Smooth muscle cell (in vitro differentiated cells): Measurements from ENCODE around the gene ZNF384. TPM values are rescaled to one million over a fixed set of nuclear protein-coding genes. Genes with fewer than 3 reads are reported as not detected.

Experiments used
- DNase-seq: peaks from one replicate; lab custom pipeline; 2025; ENCODE audit not compliant: unreplicated experiment; lab: John Stamatoyannopoulos, UW
- H2AFZ ChIP-seq: fragments of 200-600 bp; sonication (generic); 2 replicates; pipeline ENCODE4 v1.6.0; 2016; ENCODE audit warnings: antibody characterized with exemption, low read depth, mild to moderate bottlenecking
- H3F3A ChIP-seq: fragments of 200-600 bp; sonication (generic); 2 replicates; pipeline ENCODE4 v1.6.0; 2017; ENCODE audit warnings: antibody characterized with exemption, low read depth
- H3K27ac ChIP-seq: fragments of 200-600 bp; sonication (generic); 2 replicates; pipeline ENCODE4 v1.5.1; 2016; ENCODE audit warnings: low read depth, mild to moderate bottlenecking
- H3K27me3 ChIP-seq: fragments of 200-600 bp; sonication (generic); 2 replicates; pipeline ENCODE4 v1.6.1; 2016; ENCODE audit warnings: low read depth, mild to moderate bottlenecking
- H3K36me3 ChIP-seq: fragments of 200-600 bp; sonication (generic); 2 replicates; pipeline ENCODE4 v1.5.1; 2016; ENCODE audit warnings: low read depth
- H3K4me1 ChIP-seq: fragments of 200-600 bp; sonication (generic); 2 replicates; pipeline ENCODE4 v1.5.1; 2016; ENCODE audit warnings: low read depth
- H3K4me2 ChIP-seq: fragments of 200-600 bp; sonication (generic); 2 replicates; pipeline ENCODE4 v1.6.0; 2016; ENCODE audit warnings: mild to moderate bottlenecking
- H3K4me3 ChIP-seq: fragments of 200-600 bp; sonication (generic); 2 replicates; pipeline ENCODE4 v1.5.1; 2016; ENCODE audit warnings: mild to moderate bottlenecking
- H3K79me2 ChIP-seq: fragments of 200-600 bp; sonication (generic); 2 replicates; pipeline ENCODE4 v1.6.0; 2016; ENCODE audit warnings: low read depth, mild to moderate bottlenecking
- H3K9ac ChIP-seq: fragments of 200-600 bp; sonication (generic); 2 replicates; pipeline ENCODE4 v1.6.0; 2016; ENCODE audit warnings: low read depth
- H3K9me3 ChIP-seq: fragments of 200-600 bp; sonication (generic); replicated peaks from 2 replicates; pipeline ENCODE4 v1.5.1; 2016; ENCODE audit warnings: low read depth
- H4K20me1 ChIP-seq: fragments of 200-600 bp; sonication (generic); 2 replicates; pipeline ENCODE4 v1.6.0; 2016; ENCODE audit warnings: low read depth
- WGBS: methylation state at CpG from one replicate; pipeline ENCODE4 v1.1.7; 2016; ENCODE audit warnings: low lambda C conversion rate; 5-methylcytosine and 5-hydroxymethylcytosine counted together
- polyA plus RNA-seq: library from polyadenylated mRNA; unstranded; fragments of >200 nt; fragmentation: Nextera tagmentation; extraction: Ambion mirVana; gene quantifications from 2 replicates; pipeline ENCODE4 v1.2.1, GENCODE V29; 2016
- total RNA-seq: library from RNA; depleted of rRNA; stranded (reverse); fragments of >200 nt; gene quantifications from 2 replicates; pipeline ENCODE4 v1.2.3, GENCODE V29; 2014
- TF ChIP-seq, protein P1 (sequence below): fragments of 200-600 bp; sonication (generic); IDR thresholded peaks from 2 replicates; pipeline ENCODE4 v1.5.1; 2017; ENCODE audit warnings: borderline replicate concordance, mild to moderate bottlenecking, antibody characterized with exemption; ENCODE audit not compliant: insufficient read depth, poor library complexity, severe bottlenecking

Gene ZNF384
- total and polyA plus RNA-seq, 2 experiments from 2014 or later: 31.0 to 36.1 TPM

DNA sequence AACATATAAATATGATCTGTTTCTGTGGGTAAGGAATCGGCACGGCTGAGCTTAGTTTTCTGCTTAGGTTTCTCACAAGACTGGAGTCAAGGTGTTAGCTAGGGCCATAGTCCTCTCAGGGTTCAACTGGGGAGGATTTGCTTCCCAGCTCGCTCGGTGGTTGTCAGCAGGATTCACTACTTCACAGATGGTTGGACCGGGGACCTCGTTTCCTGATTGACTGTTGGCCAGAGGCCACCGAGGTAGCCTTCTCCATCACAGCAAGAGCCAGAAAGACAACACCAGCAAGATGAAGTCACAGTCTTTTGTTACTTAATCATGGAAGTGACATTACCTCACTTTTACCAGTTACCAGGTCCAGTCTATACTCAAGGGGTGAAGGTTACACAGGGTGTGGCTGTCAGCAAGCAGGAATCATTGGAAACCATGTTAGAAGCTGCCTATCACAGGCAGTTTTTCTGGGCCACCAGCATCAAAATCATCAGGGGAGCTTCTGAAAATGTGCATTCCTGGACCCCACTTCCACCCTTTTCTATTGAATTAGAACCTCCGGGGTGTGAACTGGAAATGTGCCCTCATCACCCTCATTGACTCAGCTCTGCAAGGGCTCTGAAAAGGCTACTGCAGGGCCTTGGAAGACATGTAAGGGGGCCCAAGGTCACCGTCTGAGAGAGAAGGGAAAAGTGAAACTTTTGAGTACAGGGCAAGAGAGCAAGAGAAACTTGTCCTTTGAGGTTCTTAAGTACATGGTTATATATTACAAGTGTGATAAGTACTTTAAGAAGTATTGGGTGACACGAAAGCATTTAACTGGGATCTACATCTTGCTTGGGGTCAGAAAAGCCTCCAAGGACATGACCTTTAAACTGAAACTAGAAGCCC, 45.6 kb upstream of the ZNF384 start:
- Histone ChIP-seq H3F3A (peaks cover 9% of the 10 kb centered on the region), H3K36me3 (peaks cover 6% of the 10 kb centered on the region), H3K27ac (no peak overlapping the region), H3K79me2 (no peaks in the 10 kb centered on the region), H3K4me2 (no peak overlapping the region), H3K4me1 (no peaks in the 10 kb centered on the region), H3K9ac (no peak overlapping the region), H4K20me1 (no peaks in the 10 kb centered on the region), H2AFZ (no peak overlapping the region), H3K9me3 (no peaks in the 10 kb centered on the region), H3K27me3 (no peaks in the 10 kb centered on the region), H3K4me3 (no peak overlapping the region)
- 97% methylated on average over 10 of the region's 10 CpGs for WGBS
- DNase-seq: no peak
- TF ChIP-seq, protein P1, sequence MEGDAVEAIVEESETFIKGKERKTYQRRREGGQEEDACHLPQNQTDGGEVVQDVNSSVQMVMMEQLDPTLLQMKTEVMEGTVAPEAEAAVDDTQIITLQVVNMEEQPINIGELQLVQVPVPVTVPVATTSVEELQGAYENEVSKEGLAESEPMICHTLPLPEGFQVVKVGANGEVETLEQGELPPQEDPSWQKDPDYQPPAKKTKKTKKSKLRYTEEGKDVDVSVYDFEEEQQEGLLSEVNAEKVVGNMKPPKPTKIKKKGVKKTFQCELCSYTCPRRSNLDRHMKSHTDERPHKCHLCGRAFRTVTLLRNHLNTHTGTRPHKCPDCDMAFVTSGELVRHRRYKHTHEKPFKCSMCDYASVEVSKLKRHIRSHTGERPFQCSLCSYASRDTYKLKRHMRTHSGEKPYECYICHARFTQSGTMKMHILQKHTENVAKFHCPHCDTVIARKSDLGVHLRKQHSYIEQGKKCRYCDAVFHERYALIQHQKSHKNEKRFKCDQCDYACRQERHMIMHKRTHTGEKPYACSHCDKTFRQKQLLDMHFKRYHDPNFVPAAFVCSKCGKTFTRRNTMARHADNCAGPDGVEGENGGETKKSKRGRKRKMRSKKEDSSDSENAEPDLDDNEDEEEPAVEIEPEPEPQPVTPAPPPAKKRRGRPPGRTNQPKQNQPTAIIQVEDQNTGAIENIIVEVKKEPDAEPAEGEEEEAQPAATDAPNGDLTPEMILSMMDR: no peak

GRCh38 chr12:6730169-6730568, 41.0 kb upstream of the ZNF384 start:
- Histone ChIP-seq H2AFZ (no peak overlapping the region), H3K9me3 (no peaks in the 10 kb centered on the region), H3K4me3 (no peak overlapping the region), H3K36me3 (peaks cover 13% of the 10 kb centered on the region), H3K27ac (no peak overlapping the region), H3K4me1 (no peaks in the 10 kb centered on the region), H3K79me2 (no peaks in the 10 kb centered on the region), H3F3A (peaks cover 9% of the 10 kb centered on the region), H3K9ac (no peak overlapping the region), H3K27me3 (no peaks in the 10 kb centered on the region), H3K4me2 (no peak overlapping the region), H4K20me1 (no peaks in the 10 kb centered on the region)
- TF ChIP-seq, protein P1: no peak
- no peak for DNase-seq
- 97% methylated on average over 8 of the region's 8 CpGs for WGBS

GRCh38 chr12:6729186-6729585, 40.0 kb upstream of the ZNF384 start:
- peaks cover 13% of the 10 kb centered on the region for H3K36me3 ChIP-seq
- H2AFZ ChIP-seq: no peak overlapping the region
- H3K4me1 ChIP-seq: no peaks in the 10 kb centered on the region
- H4K20me1 ChIP-seq: no peaks in the 10 kb centered on the region
- H3F3A ChIP-seq: no peaks in the 10 kb centered on the region
- H3K9ac ChIP-seq: no peak overlapping the region
- H3K79me2 ChIP-seq: peaks cover 3% of the 10 kb centered on the region
- WGBS: 99% methylated on average over 18 of the region's 18 CpGs
- TF ChIP-seq, protein P1: no peak
- no peaks in the 10 kb centered on the region for H3K27me3 ChIP-seq
- no peak for DNase-seq
- no peak overlapping the region for H3K4me2 ChIP-seq
- no peak overlapping the region for H3K4me3 ChIP-seq
- H3K9me3 ChIP-seq: no peaks in the 10 kb centered on the region
- no peak overlapping the region for H3K27ac ChIP-seq
